ENCODE results near the gene UCP2.

GRCh38 chr11:73983741-73984538, 1.3 kb upstream of the UCP2 start:
- TF ChIP-seq CTCF (IDR thresholded peaks at IDR 0.05), result no peak
- no peak for TF ChIP-seq POLR2AphosphoS5 (IDR thresholded peaks at IDR 0.05)
- TF ChIP-seq EP300 (IDR thresholded peaks at IDR 0.05; ENCODE audit: low read depth), result no peak

Data from transverse colon (tissue), 4 donors.